ENCODE measurements around the gene BAZ2B. TPM values are rescaled to one million over a fixed set of nuclear protein-coding genes. Genes with fewer than 3 reads are reported as not detected.

BAZ2B gene
- total RNA-seq, 3 donors from 2014 or later (not counting 1 experiment from before 2014, with no cell fraction given), result 59.8 to 73.7 (median 68.4) TPM

GRCh38 chr2:159553727-159554126, 62.6 kb downstream of the BAZ2B start:
- WGBS (ENCODE audit: insufficient coverage), result 89% methylated on average over 1 of the region's 1 CpG

GRCh38 chr2:159551806-159552205, 64.5 kb downstream of the BAZ2B start:
- no peak overlapping the region for H3K27ac ChIP-seq (ENCODE audit: low read length)
- no peak for TF ChIP-seq CTCF (IDR thresholded peaks at IDR 0.05)
- H3K4me3 ChIP-seq (ENCODE audit: low read length), result no peak overlapping the region
- DNase-seq (no peak), ATAC-seq (no peak)
- H3K9me3 ChIP-seq (ENCODE audit: control insufficient read depth, insufficient read depth, low read length), result no peaks in the 10 kb centered on the region
- Mint-ChIP-seq H3K27ac (no peak overlapping the region), H3K4me1 (no peaks in the 10 kb centered on the region), H3K36me3 (no peaks in the 10 kb centered on the region), H3K27me3 (ENCODE audit: low read depth in 2 of 2) (no peaks in the 10 kb centered on the region), H3K4me3 (no peak overlapping the region), H3K9me3 (no peaks in the 10 kb centered on the region)
- H3K27me3 ChIP-seq (ENCODE audit: control insufficient read depth, insufficient read depth, low read length), result no peaks in the 10 kb centered on the region
- no peaks in the 10 kb centered on the region for H3K4me1 ChIP-seq (ENCODE audit: control insufficient read depth, insufficient read depth, low read length)
- H3K36me3 ChIP-seq (ENCODE audit: control insufficient read depth, insufficient read depth, low read length), result no peaks in the 10 kb centered on the region
- WGBS (ENCODE audit: insufficient coverage), result 80% methylated on average over 1 of the region's 1 CpG
- intact Hi-C loops (cut with micrococcal nuclease), result no loop called here

More at GRCh38 chr2:159553727-159554126, 62.6 kb downstream of the BAZ2B start:
- ATAC-seq (no peak), DNase-seq (no peak)
- intact Hi-C loops (cut with micrococcal nuclease), result no loop called here
- H3K27ac Mint-ChIP-seq, result no peak overlapping the region
- no peaks in the 10 kb centered on the region for H3K9me3 ChIP-seq (ENCODE audit: control insufficient read depth, insufficient read depth, low read length)
- H3K27me3 ChIP-seq (ENCODE audit: control insufficient read depth, insufficient read depth, low read length), result no peaks in the 10 kb centered on the region
- H3K36me3 Mint-ChIP-seq, result no peaks in the 10 kb centered on the region
- H3K4me1 Mint-ChIP-seq, result no peaks in the 10 kb centered on the region
- H3K36me3 ChIP-seq (ENCODE audit: control insufficient read depth, insufficient read depth, low read length), result no peaks in the 10 kb centered on the region
- H3K27ac ChIP-seq (ENCODE audit: low read length), result no peak overlapping the region
- H3K4me1 ChIP-seq (ENCODE audit: control insufficient read depth, insufficient read depth, low read length), result no peaks in the 10 kb centered on the region
- TF ChIP-seq CTCF (IDR thresholded peaks at IDR 0.05), result no peak
- no peaks in the 10 kb centered on the region for H3K9me3 Mint-ChIP-seq
- H3K4me3 Mint-ChIP-seq, result no peak overlapping the region
- H3K4me3 ChIP-seq (ENCODE audit: low read length), result no peak overlapping the region
- H3K27me3 Mint-ChIP-seq (ENCODE audit: low read depth in 2 of 2), result no peaks in the 10 kb centered on the region

GRCh38 chr2:159550231-159550630, 66.1 kb downstream of the BAZ2B start:
- no peak for DNase-seq
- no peak overlapping the region for H3K4me3 Mint-ChIP-seq
- H3K36me3 Mint-ChIP-seq, result no peaks in the 10 kb centered on the region
- ATAC-seq, result no peak
- no peaks in the 10 kb centered on the region for H3K9me3 ChIP-seq (ENCODE audit: control insufficient read depth, insufficient read depth, low read length)
- no peaks in the 10 kb centered on the region for H3K27me3 Mint-ChIP-seq (ENCODE audit: low read depth in 2 of 2)
- H3K27ac Mint-ChIP-seq, result no peak overlapping the region
- no peak overlapping the region for H3K27ac ChIP-seq (ENCODE audit: low read length)
- no peaks in the 10 kb centered on the region for H3K27me3 ChIP-seq (ENCODE audit: control insufficient read depth, insufficient read depth, low read length)
- intact Hi-C loops (cut with micrococcal nuclease), result no loop called here
- WGBS (ENCODE audit: insufficient coverage), result 100% methylated on average over 1 of the region's 2 CpGs
- no peak overlapping the region for H3K4me3 ChIP-seq (ENCODE audit: low read length)
- TF ChIP-seq CTCF (IDR thresholded peaks at IDR 0.05), result no peak
- no peaks in the 10 kb centered on the region for H3K9me3 Mint-ChIP-seq
- no peaks in the 10 kb centered on the region for H3K4me1 ChIP-seq (ENCODE audit: control insufficient read depth, insufficient read depth, low read length)
- no peaks in the 10 kb centered on the region for H3K36me3 ChIP-seq (ENCODE audit: control insufficient read depth, insufficient read depth, low read length)
- no peaks in the 10 kb centered on the region for H3K4me1 Mint-ChIP-seq

- no peaks in the 10 kb centered on the region for H3K4me1 ChIP-seq (ENCODE audit: control insufficient read depth, insufficient read depth, low read length)
- no peaks in the 10 kb centered on the region for H3K27me3 ChIP-seq (ENCODE audit: control insufficient read depth, insufficient read depth, low read length)
- DNase-seq (no peak), ATAC-seq (no peak)
- H3K27ac ChIP-seq (ENCODE audit: low read length), result no peak overlapping the region
- no peak for TF ChIP-seq CTCF (IDR thresholded peaks at IDR 0.05)
- H3K36me3 ChIP-seq (ENCODE audit: control insufficient read depth, insufficient read depth, low read length), result no peaks in the 10 kb centered on the region
- Mint-ChIP-seq H3K36me3 (no peaks in the 10 kb centered on the region), H3K4me1 (no peaks in the 10 kb centered on the region), H3K27me3 (ENCODE audit: low read depth in 2 of 2) (no peaks in the 10 kb centered on the region), H3K4me3 (no peak overlapping the region), H3K9me3 (no peaks in the 10 kb centered on the region), H3K27ac (no peak overlapping the region)
- 70% methylated on average over 6 of the region's 6 CpGs for WGBS (ENCODE audit: insufficient coverage)
- intact Hi-C loops (cut with micrococcal nuclease), result no loop called here
- H3K4me3 ChIP-seq (ENCODE audit: low read length), result no peak overlapping the region
- no peaks in the 10 kb centered on the region for H3K9me3 ChIP-seq (ENCODE audit: control insufficient read depth, insufficient read depth, low read length)
These were observed 67.1 kb downstream of the BAZ2B start for GRCh38 chr2:159549234-159549633.

Measured in natural killer cell (primary cell).